Measurements from ENCODE around the gene SURF6. TPM values are rescaled to one million over a fixed set of nuclear protein-coding genes. Genes with fewer than 3 reads are reported as not detected.

The SURF6 gene
- total and polyA plus RNA-seq, 2 of the 8 experiments (the other 6 are each of a cell fraction or from before 2014, with no cell fraction given) = 6.1 to 23.7 TPM

DNA sequence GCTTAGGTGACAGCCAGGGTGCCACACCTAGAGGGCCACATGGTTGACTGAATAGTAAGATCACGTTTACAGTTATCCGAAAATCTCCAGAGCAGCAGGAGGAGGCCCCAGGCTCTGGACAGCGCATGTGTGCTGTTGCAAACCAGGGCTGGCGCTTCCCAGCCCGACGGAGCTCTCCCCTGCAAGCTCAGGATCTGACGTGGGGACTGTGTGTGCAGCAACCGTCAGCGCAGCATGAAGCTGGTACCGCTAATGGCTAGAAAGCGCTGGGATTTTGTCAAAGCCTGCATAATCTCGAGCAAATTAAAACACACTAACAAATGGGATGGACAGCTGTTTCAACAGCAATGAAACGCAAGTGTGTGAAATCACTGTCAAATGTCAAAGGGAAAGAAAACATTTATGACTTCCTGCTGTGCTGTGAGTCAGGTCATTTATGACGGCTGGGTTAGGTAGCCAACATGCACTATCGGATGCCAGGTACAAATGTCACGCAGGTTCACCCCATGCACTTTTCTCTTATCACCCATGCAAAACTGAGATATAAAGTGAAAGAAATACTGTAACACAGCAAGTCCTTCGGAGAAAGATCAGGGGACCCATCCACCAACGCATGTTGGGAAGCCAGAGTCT lies 32.4 kb upstream of the SURF6 start:
- H3K36me3 ChIP-seq (ENCODE audit: control insufficient read depth in 2 of 4, insufficient read depth in 4 of 4, low read length in 3 of 4) = peaks cover 12 to 40% (median 34%) of the 10 kb centered on the region in 4 experiments; a peak in 7 of 8 replicates
- no peak overlapping the region for H3K56ac ChIP-seq (replicated peaks; ENCODE audit: insufficient read length, low read depth, low read length)
- H4K20me1 ChIP-seq (replicated peaks in 1 of 2; ENCODE audit: control insufficient read depth in 1 of 2, insufficient read depth in 2 of 2, low read length in 2 of 2) = peaks cover 45 to 66% of the 10 kb centered on the region in 2 experiments
- no peak overlapping the region for H2BK15ac ChIP-seq (ENCODE audit: low read length)
- POLR2A ChIA-PET (ENCODE audit: partially characterized antibody) = interaction anchor here (19.9 kb wide), 1 partner anchor 15 kb away, joined by 461 read pairs; the partner anchor contains the start of genes MED22, RPL7A, SURF1 and SURF2
- H3K9me3 ChIP-seq (ENCODE audit: insufficient read depth in 2 of 2, low read depth in 1 of 2, low read length in 1 of 2) = no peaks in the 10 kb centered on the region
- H2BK5ac ChIP-seq (ENCODE audit: low read depth, low read length) = no peak overlapping the region
- H2BK12ac ChIP-seq (ENCODE audit: low read depth, low read length) = no peak overlapping the region
- no peaks in the 10 kb centered on the region for H3K27me3 ChIP-seq (replicated peaks in 1 of 4; ENCODE audit: control insufficient read depth in 3 of 4, extremely low read depth in 1 of 4, insufficient read depth in 3 of 4, low read length in 3 of 4)
- WGBS, 2 experiments (ENCODE audit: extremely low coverage in 1 of 2, insufficient coverage in 1 of 2, insufficient read length in 1 of 2, insufficient replicate concordance in 2 of 2, low coverage in 1 of 2, low lambda C conversion rate in 2 of 2, missing lambda C conversion rate in 1 of 2) = 94% methylated on average over 18 of the region's 18 CpGs; no CpG with 5 or more reads in 1 of the 2 experiments
- H4K5ac ChIP-seq (ENCODE audit: insufficient read length, low read depth, low read length) = no peak overlapping the region
- DNase-seq (ENCODE audit: low read depth in 1 of 2, low spot score in 2 of 2) (no peak), FAIRE-seq (no peak)
- no peak overlapping the region for H3K23ac ChIP-seq (ENCODE audit: insufficient read length)
- H3K4me3 ChIP-seq (ENCODE audit: extremely low read depth in 1 of 4, insufficient read depth in 2 of 4, low read depth in 3 of 4, low read length in 4 of 4) = no peak overlapping the region
- no peak overlapping the region for H4K91ac ChIP-seq (replicated peaks; ENCODE audit: insufficient read length, low read length)
- CTCF ChIA-PET (ENCODE audit: partially characterized antibody) = interaction anchor here (0.9 to 10.1 kb wide), 5 partner anchors 11 to 41 kb away, joined by 3 to 90 read pairs (median 5); partner anchors contain the start of genes SURF1 and SURF2
- no peak overlapping the region for H3K4ac ChIP-seq (replicated peaks; ENCODE audit: insufficient read length, low read depth, low read length)
- no peak overlapping the region for H3K18ac ChIP-seq (ENCODE audit: extremely low read depth, low read length)
- H3K4me2 ChIP-seq (ENCODE audit: insufficient read depth in 1 of 2, low read depth in 2 of 2, low read length in 2 of 2) = no peak overlapping the region
- H3K14ac ChIP-seq (ENCODE audit: insufficient read length) = no peak overlapping the region
- H2BK120ac ChIP-seq (replicated peaks; ENCODE audit: low read depth, low read length) = no peak overlapping the region
- no peak overlapping the region for H3K9ac ChIP-seq (replicated peaks in 1 of 4; ENCODE audit: extremely low read depth in 1 of 4, low read depth in 3 of 4, low read length in 3 of 4)
- H3K79me1 ChIP-seq (ENCODE audit: low read depth, low read length) = peaks cover 38% of the 10 kb centered on the region
- H3K4me1 ChIP-seq (replicated peaks in 1 of 4; ENCODE audit: control insufficient read depth in 3 of 4, insufficient read depth in 4 of 4, low read length in 3 of 4) = no peaks in the 10 kb centered on the region; a peak in 1 of 7 replicates
- no peak overlapping the region for H4K8ac ChIP-seq (ENCODE audit: extremely low read depth, insufficient read depth, low read length)
- peaks cover 18 to 70% of the 10 kb centered on the region in 2 experiments; a peak in 3 of 4 replicates for H3K79me2 ChIP-seq (ENCODE audit: control insufficient read depth in 1 of 2, insufficient read depth in 2 of 2, low read length in 2 of 2)
- TF ChIP-seq GTF2F1 (IDR thresholded peaks at IDR 0.05; ENCODE audit: borderline replicate concordance, low read depth, low read length) (no peak), KDM4A (IDR thresholded peaks at IDR 0.05; ENCODE audit: low read depth, low read length, severe bottlenecking) (no peak)
- H2AK5ac ChIP-seq (ENCODE audit: low read depth, low read length) = no peak overlapping the region
- no peak overlapping the region for H3K27ac ChIP-seq (ENCODE audit: low read depth, low read length)
- H2AFZ ChIP-seq (ENCODE audit: low read length) = no peak overlapping the region
- no peaks in the 10 kb centered on the region for H3K23me2 ChIP-seq (ENCODE audit: low read depth, low read length)
- no peak overlapping the region for H2BK20ac ChIP-seq (ENCODE audit: low read length)
